Left renal pelvis (tissue), 4 donors: ENCODE measurements around the gene SLC3A2. TPM values are rescaled to one million over a fixed set of nuclear protein-coding genes. Genes with fewer than 3 reads are reported as not detected.

Experiments
- DNase-seq, 4 donors: peaks; one replicate each; pipeline ENCODE4 v3.0.0-alpha.2; 2013; ENCODE audit warnings: low read depth in 4 of 4, low spot score in 3 of 4
- polyA plus RNA-seq, 4 donors: library from polyadenylated mRNA; unstranded; fragments of 120-200 nt; gene quantifications; one replicate each; pipeline ENCODE4 v1.2.1, GENCODE V29; 2013; ENCODE audit not compliant: insufficient read length in 4 of 4

Gene SLC3A2
- polyA plus RNA-seq, 4 donors = 81.0 to 207 (median 159) TPM

DNA sequence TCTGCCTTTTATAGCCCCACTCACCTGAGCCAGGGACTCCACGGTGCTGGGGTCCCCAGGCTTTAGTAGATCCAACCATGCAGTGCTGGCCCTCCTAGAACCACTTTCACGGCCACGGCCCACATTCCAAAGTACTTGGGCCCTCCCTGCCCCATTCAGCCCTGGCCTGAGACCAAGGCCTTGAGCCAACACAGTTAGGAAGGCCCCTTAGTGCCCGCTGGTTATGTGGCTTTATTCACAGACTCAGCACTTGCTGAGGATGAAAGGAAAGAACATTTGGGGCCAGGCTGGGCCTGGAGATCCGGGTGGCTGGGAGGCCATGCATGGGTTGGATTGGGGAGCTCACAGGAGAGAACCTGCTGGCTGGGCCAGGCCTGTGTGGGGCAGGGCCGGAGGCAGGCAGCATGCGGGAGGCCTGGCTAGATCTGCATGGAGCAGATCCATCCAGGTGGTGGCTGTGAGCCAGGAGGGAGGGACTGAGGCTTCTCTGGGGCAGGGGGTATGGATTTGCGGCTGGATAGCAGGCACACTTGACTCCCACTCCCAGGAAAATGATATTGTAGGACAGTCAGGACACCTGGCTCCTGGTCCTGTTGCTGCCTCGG lies 27.9 kb downstream of the SLC3A2 start:
- no peak for DNase-seq

DNA sequence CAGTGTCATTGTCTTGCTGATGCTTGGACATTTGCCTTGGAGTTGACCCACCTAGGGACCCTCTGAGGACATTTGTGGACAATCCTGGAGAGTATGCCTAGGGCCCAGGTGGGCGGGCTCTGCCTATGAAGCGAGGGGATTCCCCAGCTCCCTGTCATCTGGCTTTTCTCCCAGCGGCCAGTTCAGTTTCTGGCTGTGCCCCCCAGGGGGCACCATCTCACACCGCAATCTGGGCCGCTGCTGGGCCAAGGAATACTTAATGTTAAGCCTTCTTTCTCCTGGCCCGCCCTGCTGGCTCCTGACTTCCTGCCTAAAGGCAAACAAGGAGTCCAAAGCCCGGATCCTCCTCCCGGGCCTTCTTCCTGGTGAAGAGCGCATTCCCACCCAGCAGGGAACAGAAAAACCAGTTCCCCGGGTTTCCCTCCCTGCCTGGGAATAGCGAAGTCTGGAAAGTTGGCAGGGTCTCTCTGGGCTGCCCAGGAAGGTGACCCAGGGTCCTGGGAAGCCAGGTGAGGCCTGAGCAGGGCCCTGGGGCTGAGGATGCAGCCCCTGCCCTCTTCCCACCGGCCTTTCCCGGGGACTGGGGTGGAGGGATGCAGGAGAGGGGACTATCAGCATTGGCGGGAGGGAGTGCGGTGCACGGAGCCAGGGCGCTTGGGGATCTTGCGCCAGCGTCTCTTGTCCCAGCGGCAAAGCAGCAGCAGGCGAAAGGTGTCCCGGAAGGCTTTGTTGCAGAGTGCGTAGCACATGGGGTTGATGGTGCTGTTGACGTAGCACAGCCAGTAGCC lies 28.6 kb downstream of the SLC3A2 start:
- no peak for DNase-seq

DNA sequence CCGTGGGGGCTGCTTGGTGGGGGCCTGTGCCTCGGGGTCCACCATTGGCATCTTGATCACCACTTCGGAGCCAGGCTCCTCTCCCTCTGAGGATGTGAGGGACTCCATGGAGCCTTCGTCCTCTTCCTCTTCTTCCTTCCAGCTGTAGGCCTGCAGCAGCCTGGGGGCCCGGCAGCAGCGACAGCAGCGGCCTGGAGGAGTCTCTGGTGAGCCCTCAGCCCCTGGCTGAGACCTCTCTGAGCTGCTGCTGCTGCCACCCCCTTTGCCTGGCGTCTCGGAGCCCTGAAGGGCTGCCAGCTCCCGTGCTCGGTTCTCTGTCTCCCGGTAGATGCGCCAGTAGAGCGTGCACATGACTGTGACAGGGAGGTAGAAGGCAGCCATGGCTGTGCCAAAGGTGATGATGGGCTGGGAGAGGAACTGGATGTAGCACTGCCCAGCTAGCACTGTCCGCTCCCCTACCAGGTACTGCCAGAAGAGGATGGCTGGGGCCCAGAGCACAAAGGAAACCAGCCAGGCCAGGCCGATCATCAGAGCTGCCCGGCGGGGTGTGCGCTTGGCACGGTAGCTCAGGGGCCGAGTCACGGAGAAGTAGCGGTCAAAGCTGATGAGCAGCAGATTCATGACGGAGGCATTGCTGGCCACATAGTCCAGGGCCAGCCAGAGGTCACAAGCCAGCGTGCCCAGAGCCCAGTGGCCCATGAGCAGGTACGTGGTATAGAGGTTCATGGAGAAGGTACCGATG lies 29.6 kb downstream of the SLC3A2 start:
- no peak for DNase-seq

DNA sequence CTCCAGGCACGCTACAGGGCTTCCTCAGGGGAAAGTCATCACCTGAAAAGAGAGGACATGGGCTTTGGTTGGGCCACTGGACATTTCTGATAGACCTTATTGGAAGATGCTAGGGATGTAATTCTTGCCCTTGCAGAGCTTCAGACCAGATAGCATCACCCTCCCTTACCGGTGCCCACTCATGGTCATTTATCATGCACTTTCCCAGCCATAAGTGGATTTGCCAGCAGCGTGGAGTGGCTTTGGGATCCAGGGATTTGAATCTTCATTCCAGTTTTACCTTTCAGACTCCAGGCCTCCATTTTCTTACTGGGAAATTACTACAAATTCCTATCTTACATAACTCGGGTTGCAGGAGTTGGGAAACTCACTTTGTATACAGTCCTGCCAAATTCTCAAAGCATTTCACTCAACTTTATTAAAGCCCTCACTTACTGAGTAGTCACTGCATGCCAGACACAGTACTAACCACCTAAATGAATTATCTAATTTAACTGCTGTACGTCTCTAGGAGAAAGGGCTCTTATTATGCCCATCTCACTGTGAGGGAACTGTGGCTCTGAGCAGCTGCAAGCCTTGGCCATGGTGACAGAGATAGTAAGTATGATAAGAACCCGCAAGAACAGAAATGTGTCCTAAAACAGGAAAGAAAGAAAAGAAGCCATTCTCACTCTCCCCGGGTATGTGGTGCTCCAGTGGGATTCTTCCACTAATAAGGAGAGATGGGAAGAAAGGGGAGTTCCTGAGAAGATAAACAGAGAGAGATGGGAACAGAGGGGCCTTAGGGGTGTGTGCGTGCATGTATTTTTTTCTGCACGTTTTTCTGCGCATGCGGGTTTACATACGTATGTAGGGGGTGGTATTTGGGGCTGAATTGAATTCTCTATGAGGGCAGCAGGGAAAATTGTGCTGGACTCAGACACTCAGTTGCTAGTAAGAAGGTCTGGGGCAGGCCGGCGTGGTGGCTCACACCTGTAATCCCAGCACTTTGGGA lies 30.7 kb downstream of the SLC3A2 start:
- no peak for DNase-seq

DNA sequence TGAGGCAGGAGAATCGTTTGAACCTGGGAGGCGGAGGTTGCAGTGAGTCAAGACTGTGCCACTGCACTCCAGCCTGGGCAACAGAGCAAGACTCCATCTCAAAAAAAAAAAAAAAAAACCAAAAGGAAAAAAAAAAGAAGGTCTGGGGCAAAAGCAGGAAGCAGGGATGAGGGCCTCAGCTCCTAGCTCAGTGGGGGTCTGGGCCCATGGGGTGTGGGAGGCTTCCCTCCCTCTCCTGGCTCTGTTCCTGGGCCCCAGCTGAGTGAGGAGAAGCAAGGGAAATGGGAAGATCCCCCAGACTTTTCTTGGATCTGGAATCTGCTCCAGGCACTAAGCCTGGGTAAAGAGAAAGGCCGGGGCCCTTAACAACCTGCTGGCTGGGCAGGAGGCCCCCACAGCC lies 31.6 kb downstream of the SLC3A2 start:
- no peak for DNase-seq

DNA sequence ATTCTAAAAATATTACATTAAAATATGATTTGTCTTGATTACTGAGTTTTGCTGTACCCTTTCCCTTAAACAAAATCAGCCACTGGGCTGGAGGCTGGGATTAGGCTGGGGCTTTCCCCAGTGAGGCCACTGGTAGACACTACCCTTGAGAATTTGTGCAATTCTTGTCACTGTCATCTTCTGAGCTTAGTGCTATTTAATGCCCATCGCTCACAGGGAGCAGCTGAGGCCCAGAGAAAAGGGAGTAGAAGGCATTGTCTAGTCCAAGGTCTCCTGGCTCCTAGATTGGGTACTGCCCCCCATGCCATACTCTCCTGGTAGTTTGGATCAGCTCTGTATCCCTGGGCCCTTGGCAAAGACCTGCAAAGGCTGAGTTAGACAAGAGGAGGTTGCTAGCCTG lies 33.7 kb downstream of the SLC3A2 start:
- no peak for DNase-seq

DNA sequence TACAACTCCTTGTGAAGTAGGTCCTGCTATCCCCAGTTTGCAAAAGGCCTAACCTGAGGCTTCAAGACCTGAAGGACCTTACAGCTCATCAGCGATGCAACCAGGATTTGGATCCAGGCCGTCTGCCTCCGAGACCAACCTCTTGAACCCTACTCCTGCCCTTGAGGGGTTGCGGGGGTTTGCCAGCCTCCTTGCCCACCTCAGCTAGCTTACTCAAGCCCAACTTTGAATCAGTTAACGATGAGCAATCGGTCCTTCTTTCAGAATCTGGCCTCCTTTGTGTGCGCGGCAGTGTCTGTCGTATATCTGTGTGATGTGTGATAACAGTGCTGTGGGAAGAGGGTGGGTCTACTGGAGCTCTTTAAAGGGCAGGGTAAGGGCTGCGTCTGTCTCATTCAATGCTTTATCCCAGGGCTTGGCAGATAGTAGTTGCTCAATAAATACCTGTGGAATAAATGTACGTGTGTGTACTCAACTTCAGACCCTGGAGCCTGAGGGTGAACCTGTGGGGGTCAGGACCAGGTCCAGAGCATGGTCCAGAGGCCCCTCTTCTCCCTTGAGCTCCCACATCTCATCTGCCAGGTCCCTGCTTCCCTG lies 37.3 kb downstream of the SLC3A2 start:
- DNase-seq = no peak

DNA sequence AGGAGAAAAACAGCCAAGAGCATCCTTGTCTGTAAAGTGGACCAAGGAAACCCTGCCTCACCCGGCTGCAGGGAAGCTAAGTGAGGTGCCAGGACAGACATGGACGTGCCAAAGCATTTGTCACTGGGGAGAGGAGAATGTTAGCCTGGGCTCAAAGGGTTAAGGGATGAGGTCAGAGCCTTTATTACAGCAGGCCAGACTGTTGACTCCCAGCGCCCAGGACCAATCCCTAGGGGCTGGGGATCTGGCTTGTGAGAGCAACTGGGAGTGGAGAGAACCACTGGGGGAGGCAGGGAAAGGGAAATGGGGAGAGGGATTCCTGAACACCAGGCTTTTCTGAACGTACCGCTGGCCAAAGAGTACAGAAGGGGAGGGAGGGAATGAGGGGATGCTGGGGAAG lies 37.8 kb downstream of the SLC3A2 start:
- no peak for DNase-seq

DNA sequence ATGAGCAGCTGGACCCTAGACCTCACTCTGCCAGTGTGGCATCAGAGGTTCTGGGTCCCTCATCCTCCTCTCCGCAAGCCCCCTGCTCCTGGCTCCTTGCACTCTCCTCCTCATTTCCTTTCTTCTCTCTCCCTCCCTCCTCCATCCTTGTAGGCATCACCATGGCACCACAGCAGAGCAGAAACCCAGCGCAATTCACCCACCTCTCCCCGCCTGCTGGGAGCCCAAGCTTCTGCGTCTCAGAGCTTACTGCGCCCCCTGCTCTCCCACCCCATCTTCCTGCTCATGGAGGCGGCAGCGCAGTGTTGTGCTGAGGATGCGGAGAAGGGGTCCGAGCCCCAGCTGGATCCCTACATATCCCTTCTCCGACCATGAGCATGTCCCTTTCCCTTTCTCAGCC lies 38.8 kb downstream of the SLC3A2 start:
- DNase-seq = no peak

DNA sequence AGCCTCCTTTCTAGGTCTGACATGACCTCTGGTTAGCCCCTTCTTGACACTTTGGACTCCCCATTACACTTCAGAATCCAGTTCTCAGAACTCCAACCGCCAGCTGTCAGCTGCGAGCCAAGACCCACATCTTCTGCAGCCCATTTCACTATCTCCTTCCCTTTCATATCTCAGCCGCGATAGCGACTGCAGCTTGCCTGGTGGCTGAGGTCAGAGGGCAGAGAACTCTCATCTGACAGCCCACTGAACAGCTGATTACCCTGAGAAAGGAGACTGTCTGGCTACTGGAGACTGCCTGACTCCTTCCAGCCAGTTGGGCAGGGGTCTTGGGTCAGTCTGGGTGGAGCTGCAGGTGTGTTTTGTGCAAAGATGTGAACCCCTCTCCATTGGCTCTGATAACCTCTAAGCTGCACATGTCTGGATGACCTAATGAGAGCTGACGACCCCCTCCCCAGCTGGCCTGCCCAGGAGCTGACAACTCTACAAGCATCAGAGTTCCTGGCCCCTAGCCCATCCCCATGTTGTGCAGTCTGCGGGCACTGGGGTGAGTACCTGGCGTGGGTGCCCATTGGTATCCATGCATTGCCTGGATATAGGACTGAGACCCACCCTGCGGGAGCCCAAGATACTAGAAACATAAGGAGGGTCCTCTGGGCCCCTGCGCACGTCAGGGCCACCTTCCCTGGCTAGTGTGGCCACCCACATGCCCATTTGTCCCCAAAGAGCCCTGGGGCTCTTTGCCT lies 39.4 kb downstream of the SLC3A2 start:
- DNase-seq = no peak

DNA sequence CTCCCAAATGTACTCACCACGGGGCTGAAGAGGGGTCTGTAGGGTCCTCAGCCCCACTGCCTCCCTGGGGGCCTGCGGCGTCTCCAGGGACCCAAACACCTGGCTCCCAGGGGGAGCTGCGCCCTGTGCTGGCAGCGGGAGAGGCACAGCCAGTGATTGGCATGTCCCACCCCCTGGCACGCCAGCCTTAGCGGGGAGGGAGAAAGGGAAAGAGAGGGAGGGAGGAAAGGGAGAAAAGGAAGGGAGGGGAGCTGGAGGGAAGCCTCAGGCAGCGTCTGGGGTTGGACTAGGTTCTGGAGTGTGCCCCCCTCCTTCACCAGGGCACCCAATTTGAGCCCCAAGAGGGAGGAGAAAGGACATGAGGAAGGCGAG lies 40.5 kb downstream of the SLC3A2 start, which contains the start of gene CHRM1:
Gene CHRM1 (minus strand): TSS at position 163 of the 372 bp plus-strand sequence. CDS start 10,263 bp downstream, outside the sequence.
- DNase-seq = no peak

DNA sequence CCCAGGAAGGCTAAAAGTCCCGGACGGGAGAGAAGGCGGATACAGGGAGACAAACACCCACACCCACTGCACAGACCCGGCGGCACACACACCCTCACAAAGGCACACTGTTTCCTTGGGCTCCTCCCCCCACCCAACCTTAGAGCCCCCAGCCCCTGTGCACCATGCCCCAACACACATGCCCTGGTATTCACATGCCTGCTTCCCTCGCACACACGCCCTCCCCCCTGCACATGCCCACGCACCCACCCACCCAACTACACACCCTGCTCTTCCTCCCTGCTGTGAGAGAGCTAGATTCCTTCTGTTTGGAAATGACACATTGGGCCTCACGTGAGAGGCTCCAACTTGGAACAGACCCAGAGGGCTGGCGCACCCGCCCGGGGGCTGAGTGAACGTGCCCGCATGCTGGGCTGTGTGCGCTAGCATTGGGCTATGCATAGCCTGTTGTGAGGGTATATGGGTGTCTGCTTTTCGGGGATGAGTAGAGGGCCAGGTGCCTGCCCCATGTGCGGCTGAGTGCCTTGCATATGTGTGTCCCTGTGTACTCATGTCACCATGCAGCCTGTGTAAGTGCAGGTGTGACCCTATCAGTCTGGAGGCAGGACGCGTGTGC lies 41.0 kb downstream of the SLC3A2 start:
- no peak for DNase-seq

DNA sequence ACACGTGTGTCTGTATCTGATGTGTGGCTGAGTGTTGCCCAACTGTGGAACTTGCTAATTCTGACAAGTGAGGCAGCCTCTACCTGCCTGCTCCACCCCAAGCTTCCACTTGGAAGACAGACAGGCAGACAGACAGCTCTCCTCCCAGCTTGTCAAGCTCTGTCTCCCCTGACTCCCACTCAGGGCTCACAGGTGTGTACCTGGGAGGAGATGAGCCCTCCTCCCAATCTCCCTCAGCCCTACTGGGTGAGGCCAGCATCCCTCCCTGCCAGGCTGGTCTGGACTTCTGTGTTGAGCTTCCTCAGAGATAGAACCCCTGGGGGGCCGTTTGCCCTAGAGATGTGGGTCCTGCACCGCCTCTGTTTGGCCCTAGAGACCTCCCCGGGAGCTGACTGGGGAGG lies 41.5 kb downstream of the SLC3A2 start:
- DNase-seq = no peak

DNA sequence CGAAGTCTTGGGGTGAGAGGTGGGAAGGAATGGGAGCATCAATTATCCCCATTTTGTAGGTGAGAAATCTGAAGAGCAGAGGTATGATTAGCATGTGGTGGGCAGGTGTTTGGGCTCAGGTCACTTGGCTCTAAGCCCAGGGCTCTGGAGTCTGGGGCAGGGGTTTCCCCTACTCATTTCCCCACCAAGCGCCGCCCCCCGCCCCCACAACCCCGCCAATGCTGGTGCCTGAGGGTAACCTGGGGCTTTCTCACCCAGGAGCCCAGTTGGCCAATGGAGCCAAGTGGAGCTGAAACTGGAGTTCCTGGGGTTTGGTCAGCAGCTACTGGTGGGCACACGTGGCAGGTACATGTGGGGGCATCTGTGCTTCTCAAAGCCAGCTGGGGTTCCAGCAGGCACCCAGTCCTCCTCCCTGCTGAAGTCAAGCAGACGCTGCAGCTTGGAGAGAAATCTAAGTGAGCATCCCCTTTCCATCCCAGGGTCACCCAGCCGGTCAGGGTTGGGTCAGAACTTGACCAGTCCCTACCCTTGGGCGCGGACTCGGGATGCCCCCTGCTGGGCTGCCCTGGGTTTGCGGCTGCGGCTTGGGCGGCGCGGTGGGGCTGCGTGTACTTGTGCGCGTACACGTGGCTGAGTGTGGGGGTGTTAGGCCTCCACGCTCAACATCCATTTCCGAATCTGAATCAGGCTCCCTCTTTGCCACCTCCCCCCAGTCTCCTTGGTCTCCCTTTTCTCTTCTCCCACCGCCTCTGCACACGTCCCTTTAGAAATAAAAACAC lies 42.1 kb downstream of the SLC3A2 start:
- DNase-seq = no peak

DNA sequence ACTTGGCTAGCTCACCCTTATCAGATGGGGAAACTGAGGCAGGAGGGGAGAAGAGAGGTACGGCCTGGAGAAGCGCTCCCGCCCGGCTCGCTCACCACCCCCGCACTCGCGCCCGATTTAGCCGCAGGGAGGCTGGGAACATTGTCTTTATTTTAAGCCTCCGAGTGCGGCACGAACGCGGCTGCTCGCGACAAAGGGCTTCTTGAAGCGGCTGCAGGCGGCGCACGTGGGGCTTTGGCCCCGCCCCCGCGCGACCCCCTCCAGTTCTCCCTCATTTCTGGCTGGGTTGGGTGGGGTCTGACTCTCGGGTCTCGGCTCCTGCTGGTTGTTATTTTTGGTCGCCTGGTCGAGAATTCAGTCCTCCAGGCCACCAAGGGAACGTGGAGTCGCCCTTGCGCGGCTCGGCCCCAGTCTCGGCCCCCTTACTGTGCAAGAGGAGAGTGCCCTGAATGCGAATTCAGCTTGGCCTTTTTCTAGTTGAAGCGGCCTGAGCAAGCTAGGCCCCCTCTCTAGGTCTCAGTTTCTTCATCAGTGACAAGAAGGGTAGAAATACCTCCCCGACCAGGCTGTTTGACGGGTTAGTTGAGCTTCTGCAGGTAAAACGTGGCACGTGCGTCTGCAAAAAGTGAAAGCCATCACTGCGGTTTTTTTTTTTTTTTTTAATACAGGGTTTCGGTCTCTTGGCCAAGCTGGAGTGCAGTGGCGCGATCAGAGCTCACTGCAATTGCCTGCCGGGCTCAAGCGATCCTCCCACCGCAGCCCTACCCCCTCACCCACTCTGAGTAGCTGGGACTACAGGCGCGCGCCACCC lies 43.1 kb downstream of the SLC3A2 start:
- no peak for DNase-seq

DNA sequence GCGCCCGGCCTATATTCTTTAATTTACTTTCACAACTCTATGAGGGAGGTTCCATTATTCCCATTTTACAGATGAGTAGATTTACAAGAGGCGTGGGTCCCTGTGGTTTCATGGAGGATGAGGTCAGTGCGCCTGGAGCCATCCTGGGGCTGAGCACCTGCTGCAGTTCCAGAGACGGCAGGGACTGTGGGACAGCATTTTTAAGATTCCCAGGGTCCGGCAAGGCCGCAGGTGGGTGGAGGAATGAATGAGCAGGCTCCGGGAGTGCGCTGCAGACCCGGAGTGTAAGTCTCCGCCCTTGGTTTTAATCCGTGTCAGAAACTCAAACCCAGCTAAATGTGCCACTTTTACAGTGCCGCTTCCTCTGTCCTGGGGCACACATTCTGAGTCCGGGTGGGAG lies 44.6 kb downstream of the SLC3A2 start:
- no peak for DNase-seq
